Keratinocyte (primary cell): Measurements from ENCODE around the gene ARHGEF16. TPM values are rescaled to one million over a fixed set of nuclear protein-coding genes. Genes with fewer than 3 reads are reported as not detected.

Experiments
- DNase-seq: peaks from one replicate; pipeline ENCODE4 v3.0.0-alpha.2; 2011; ENCODE audit warnings: low read depth, missing footprints, low spot score
- FAIRE-seq: peaks from 2 replicates; lab custom pipeline; 2011; peaks lifted over from hg19 to GRCh38; lab: Jason Lieb, UNC
- H2AFZ ChIP-seq: 2 replicates; pipeline ENCODE4 v1.6.0; 2012; ENCODE audit warnings: low read length, control low read depth, inconsistent platforms; ENCODE audit not compliant: control insufficient read depth
- H3K27ac ChIP-seq: 2 replicates; pipeline ENCODE4 v1.5.1; 2011; ENCODE audit warnings: low read length; ENCODE audit not compliant: control insufficient read depth, insufficient read depth
- H3K27me3 ChIP-seq: 3 replicates; pipeline ENCODE4 v1.6.0; 2011; ENCODE audit warnings: low read length; ENCODE audit not compliant: control insufficient read depth, insufficient read depth; ENCODE audit errors: extremely low read depth
- H3K36me3 ChIP-seq, 2 experiments: 2 replicates in 1 of 2; 3 replicates in 1 of 2; pipeline ENCODE4 v1.5.1; 2011; ENCODE audit warnings: low read length in 2 of 2, mild to moderate bottlenecking in 1 of 2; ENCODE audit not compliant: control insufficient read depth in 2 of 2, insufficient read depth in 2 of 2; ENCODE audit errors: extremely low read depth in 1 of 2
- H3K4me1 ChIP-seq: 3 replicates; pipeline ENCODE4 v1.5.1; 2011; ENCODE audit warnings: low read length; ENCODE audit not compliant: control insufficient read depth, insufficient read depth; ENCODE audit errors: extremely low read depth
- H3K4me2 ChIP-seq: 3 replicates; pipeline ENCODE4 v1.6.0; 2011; ENCODE audit warnings: low read depth, low read length; ENCODE audit not compliant: control insufficient read depth, insufficient read depth; ENCODE audit errors: extremely low read depth
- H3K4me3 ChIP-seq, 3 experiments: fragments of 200-600 bp in 1 of 3; sonication (generic) in 1 of 3; 2 replicates in 2 of 3; 3 replicates in 1 of 3; pipeline ENCODE4 v1.5.1; 2011 to 2016; ENCODE audit warnings: low read length in 3 of 3, mild to moderate bottlenecking in 3 of 3, control low read depth in 2 of 3, inconsistent platforms in 1 of 3, low read depth in 1 of 3, mixed read lengths in 1 of 3, mixed run types in 1 of 3, moderate library complexity in 1 of 3; ENCODE audit not compliant: control insufficient read depth in 2 of 3, insufficient read depth in 2 of 3; ENCODE audit errors: extremely low read depth in 1 of 3
- H3K79me2 ChIP-seq: 2 replicates; pipeline ENCODE4 v1.6.0; 2012; ENCODE audit warnings: low read length; ENCODE audit not compliant: control insufficient read depth, insufficient read depth
- H3K9ac ChIP-seq: 3 replicates; pipeline ENCODE4 v1.6.0; 2011; ENCODE audit warnings: low read length; ENCODE audit not compliant: control insufficient read depth, insufficient read depth; ENCODE audit errors: extremely low read depth
- H3K9me1 ChIP-seq: 3 replicates; pipeline ENCODE4 v1.6.0; 2011; ENCODE audit warnings: low read length; ENCODE audit not compliant: control insufficient read depth, insufficient read depth; ENCODE audit errors: extremely low read depth
- H3K9me3 ChIP-seq: 2 replicates; pipeline ENCODE4 v1.5.1; 2012; ENCODE audit warnings: low read depth, low read length; ENCODE audit not compliant: control insufficient read depth
- H4K20me1 ChIP-seq: 3 replicates; pipeline ENCODE4 v1.6.0; 2011; ENCODE audit warnings: low read length; ENCODE audit not compliant: control insufficient read depth, insufficient read depth; ENCODE audit errors: extremely low read depth
- EZH2 ChIP-seq: IDR thresholded peaks from one replicate; pipeline ENCODE4 v1.6.1; 2012; ENCODE audit warnings: inconsistent platforms, mild to moderate bottlenecking, low read length, moderate library complexity
- dilution Hi-C: fragments of 300-500 bp; cut with MboI; formaldehyde crosslinking; loops from one replicate; pipeline ENCODE4 v1.7.0; 2020; ENCODE audit warnings: low sequenced_read_pairs; ENCODE audit not compliant: extremely low pct_ligation_motif_present
- polyA plus RNA-seq, 5 experiments: library from polyadenylated mRNA; depleted of rRNA in 3 of 5; stranded (reverse) in 3 of 5; stranded (forward) in 1 of 5; unstranded in 1 of 5; fragments of >200 nt; gene quantifications; 1 replicate in 1 of 5; 2 replicates in 3 of 5; 3 replicates in 1 of 5; pipeline versions ENCODE4 v1.2.1 to v1.2.3, GENCODE V29; 2011 to 2012; ENCODE audit warnings: missing spikeins in 2 of 5, low read depth in 1 of 5, low replicate concordance in 1 of 5
- TF ChIP-seq, protein P1 (sequence below), 3 experiments: IDR thresholded peaks in 1 of 3; conservative IDR thresholded peaks in 1 of 3; optimal IDR thresholded peaks in 1 of 3; 2 replicates in 2 of 3; 3 replicates in 1 of 3; pipeline versions ENCODE3 to v1.5.1; 2011; ENCODE audit warnings: low read length in 3 of 3, mild to moderate bottlenecking in 3 of 3, moderate library complexity in 2 of 3, control low read depth in 1 of 3, inconsistent platforms in 1 of 3; ENCODE audit not compliant: insufficient read depth in 2 of 3; ENCODE audit errors: extremely low read depth in 1 of 3

ARHGEF16 gene
- polyA plus RNA-seq, 1 donor (not counting 4 experiments of a cell fraction or from before 2014, with no cell fraction given): 6.2 TPM

DNA sequence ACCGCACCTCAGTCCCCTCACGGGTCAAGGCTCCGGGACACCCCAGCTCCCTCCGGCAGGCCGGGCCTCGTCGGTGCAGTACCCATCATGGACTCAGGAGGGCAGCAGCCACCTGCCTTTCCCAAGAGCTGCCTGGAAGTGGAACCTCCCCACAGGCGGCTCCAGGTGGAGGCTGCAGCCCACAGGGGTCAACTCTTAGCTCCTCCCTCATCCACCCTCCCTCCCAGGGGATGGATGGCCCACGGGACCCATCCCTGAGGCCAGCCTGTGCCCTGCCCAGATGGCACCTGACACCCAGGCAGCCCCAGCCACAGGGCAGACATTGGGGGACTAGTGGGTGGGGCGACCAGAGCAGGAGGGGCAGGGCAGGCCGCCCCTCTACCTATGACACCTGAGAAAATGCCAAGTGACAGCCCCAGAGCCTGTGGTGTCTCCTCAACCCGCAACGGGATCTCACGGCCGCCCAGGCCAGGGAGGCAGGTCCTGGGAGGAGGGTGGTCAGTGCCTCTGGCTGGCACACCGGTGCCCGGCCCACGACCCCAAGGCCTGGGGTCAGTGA is 1.2 kb upstream of the ARHGEF16 start:
- H3K4me1 ChIP-seq: peaks cover 13% of the 10 kb centered on the region
- H3K9me1 ChIP-seq: no peaks in the 10 kb centered on the region
- TF ChIP-seq EZH2: no peak
- TF ChIP-seq, protein P1, sequence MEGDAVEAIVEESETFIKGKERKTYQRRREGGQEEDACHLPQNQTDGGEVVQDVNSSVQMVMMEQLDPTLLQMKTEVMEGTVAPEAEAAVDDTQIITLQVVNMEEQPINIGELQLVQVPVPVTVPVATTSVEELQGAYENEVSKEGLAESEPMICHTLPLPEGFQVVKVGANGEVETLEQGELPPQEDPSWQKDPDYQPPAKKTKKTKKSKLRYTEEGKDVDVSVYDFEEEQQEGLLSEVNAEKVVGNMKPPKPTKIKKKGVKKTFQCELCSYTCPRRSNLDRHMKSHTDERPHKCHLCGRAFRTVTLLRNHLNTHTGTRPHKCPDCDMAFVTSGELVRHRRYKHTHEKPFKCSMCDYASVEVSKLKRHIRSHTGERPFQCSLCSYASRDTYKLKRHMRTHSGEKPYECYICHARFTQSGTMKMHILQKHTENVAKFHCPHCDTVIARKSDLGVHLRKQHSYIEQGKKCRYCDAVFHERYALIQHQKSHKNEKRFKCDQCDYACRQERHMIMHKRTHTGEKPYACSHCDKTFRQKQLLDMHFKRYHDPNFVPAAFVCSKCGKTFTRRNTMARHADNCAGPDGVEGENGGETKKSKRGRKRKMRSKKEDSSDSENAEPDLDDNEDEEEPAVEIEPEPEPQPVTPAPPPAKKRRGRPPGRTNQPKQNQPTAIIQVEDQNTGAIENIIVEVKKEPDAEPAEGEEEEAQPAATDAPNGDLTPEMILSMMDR (optimal IDR thresholded peaks at IDR 0.05 in 1 of 3, IDR thresholded peaks at IDR 0.05 in 1 of 3, conservative IDR thresholded peaks at IDR 0.05 in 1 of 3; ENCODE audit: extremely low read depth in 1 of 3, insufficient read depth in 2 of 3, low read length in 3 of 3): peak in 2 of 3 experiments; percentile 93 to 98
- FAIRE-seq (peak; percentile 48), DNase-seq (no peak)
- H3K9me3 ChIP-seq: no peaks in the 10 kb centered on the region
- H3K9ac ChIP-seq: no peak overlapping the region
- no peak overlapping the region for H2AFZ ChIP-seq
- H4K20me1 ChIP-seq: no peaks in the 10 kb centered on the region
- H3K27ac ChIP-seq: no peak overlapping the region
- no peaks in the 10 kb centered on the region for H3K36me3 ChIP-seq
- peak overlapping the region; percentile 75 for H3K4me2 ChIP-seq
- H3K4me3 ChIP-seq: no peak overlapping the region
- no peaks in the 10 kb centered on the region for H3K79me2 ChIP-seq
- no peaks in the 10 kb centered on the region for H3K27me3 ChIP-seq
- dilution Hi-C loops: no loop called here

DNA sequence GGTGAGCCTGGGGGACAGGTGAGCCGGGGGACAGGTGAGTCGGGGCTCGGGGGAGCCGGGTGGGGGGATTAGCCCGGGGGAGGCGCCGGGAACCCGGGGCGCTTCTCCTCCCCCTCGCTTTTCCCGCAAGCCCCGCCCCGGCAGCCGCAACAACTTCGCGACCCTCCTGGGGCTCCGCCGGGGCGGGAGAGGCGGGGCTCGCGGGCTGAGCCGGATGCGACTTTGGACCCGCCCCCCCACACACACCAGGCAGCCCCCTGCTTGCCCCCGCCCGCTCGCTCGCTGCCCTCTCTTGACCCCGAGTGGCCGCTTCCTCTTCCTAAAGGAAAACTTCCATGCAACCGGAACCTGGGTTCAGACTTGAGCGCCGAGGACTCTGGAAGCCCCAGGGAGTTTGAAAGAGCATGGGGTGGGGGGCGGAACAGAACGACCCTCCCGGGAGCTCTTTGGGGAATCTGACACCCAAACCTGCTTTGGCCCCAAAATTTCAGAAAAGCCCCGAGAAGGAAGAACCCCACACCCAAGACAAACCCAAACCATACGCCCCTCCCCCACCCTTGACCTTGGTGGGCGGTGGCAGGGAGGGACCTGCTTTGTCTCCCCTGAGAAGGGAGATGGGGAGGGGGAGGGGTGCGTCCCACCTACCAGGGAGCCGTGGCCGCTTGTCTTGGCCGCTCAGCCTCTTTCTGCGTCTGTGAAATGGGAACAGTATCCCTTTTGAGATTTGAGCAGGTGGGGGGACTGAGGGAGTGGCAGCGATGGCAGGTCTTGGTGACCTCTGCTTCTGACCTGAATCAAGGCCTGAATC is 550 bp downstream of the ARHGEF16 start:
- H3K9me1 ChIP-seq: no peaks in the 10 kb centered on the region
- no peaks in the 10 kb centered on the region for H3K27me3 ChIP-seq
- H2AFZ ChIP-seq: no peak overlapping the region
- H3K4me2 ChIP-seq: peak overlapping the region; percentile 75
- H3K79me2 ChIP-seq: no peaks in the 10 kb centered on the region
- dilution Hi-C loops: no loop called here
- H3K27ac ChIP-seq: no peak overlapping the region
- TF ChIP-seq, protein P1 (optimal IDR thresholded peaks at IDR 0.05 in 1 of 3, IDR thresholded peaks at IDR 0.05 in 1 of 3, conservative IDR thresholded peaks at IDR 0.05 in 1 of 3; ENCODE audit: extremely low read depth in 1 of 3, insufficient read depth in 2 of 3, low read length in 3 of 3): no peak
- no peak for TF ChIP-seq EZH2
- H3K9ac ChIP-seq: peak overlapping the region; percentile 33
- H3K4me3 ChIP-seq: peak overlapping the region; percentile 51 to 59 (median 57)
- H3K4me1 ChIP-seq: peaks cover 23% of the 10 kb centered on the region
- DNase-seq (no peak), FAIRE-seq (no peak)
- no peaks in the 10 kb centered on the region for H3K9me3 ChIP-seq
- H3K36me3 ChIP-seq: no peaks in the 10 kb centered on the region
- no peaks in the 10 kb centered on the region for H4K20me1 ChIP-seq
